Right atrium auricular region (tissue), 2 donors: ENCODE results near the gene IFNA7. TPM values are rescaled to one million over a fixed set of nuclear protein-coding genes. Genes with fewer than 3 reads are reported as not detected.
"Not testable (repeated sequence)": the region's sequence is repeated elsewhere in the genome, so short reads cannot be mapped to it uniquely, and the experiment has no call there.

Experiments
- DNase-seq: peaks from one replicate; pipeline ENCODE4 v3.0.0-alpha.2; 2019; ENCODE audit warnings: low spot score
- H3K27ac ChIP-seq, 2 donors: fragments of 200-600 bp; sonication (generic); 1 replicate in 1 of 2; 2 replicates in 1 of 2; pipeline ENCODE4 v1.5.1; 2016 to 2019
- H3K27me3 ChIP-seq, 2 donors: fragments of 200-600 bp; sonication (generic); one replicate each; pipeline versions ENCODE4 v1.5.1 to v1.6.0; 2017 to 2019
- H3K36me3 ChIP-seq: fragments of 200-600 bp; sonication (generic); one replicate; pipeline ENCODE4 v1.5.1; 2016
- H3K4me1 ChIP-seq, 2 donors: fragments of 200-600 bp; sonication (generic); one replicate each; pipeline versions ENCODE4 v1.5.1 to v1.6.0; 2017 to 2019
- H3K4me3 ChIP-seq, 2 donors: fragments of 200-600 bp; sonication (generic); 1 replicate in 1 of 2; 2 replicates in 1 of 2; pipeline ENCODE4 v1.5.1; 2017 to 2019; ENCODE audit warnings: mild to moderate bottlenecking in 1 of 2, moderate library complexity in 1 of 2
- H3K9me3 ChIP-seq, 2 donors: fragments of 200-600 bp; sonication (generic); one replicate each; pipeline ENCODE4 v1.5.1; 2019
- total RNA-seq, 2 donors: library from RNA; depleted of rRNA; stranded (reverse); fragments of >200 nt; gene quantifications; one replicate each; pipeline ENCODE4 v1.1.0, GENCODE V29; 2016
- TF ChIP-seq, protein P1 (sequence below), 2 donors: fragments of 200-600 bp; sonication (generic); IDR thresholded peaks; one replicate each; pipeline ENCODE4 v1.5.1; 2019; ENCODE audit warnings: antibody characterized with exemption in 2 of 2

Gene IFNA7
- total RNA-seq, 2 donors from 2014 or later = not detected

DNA sequence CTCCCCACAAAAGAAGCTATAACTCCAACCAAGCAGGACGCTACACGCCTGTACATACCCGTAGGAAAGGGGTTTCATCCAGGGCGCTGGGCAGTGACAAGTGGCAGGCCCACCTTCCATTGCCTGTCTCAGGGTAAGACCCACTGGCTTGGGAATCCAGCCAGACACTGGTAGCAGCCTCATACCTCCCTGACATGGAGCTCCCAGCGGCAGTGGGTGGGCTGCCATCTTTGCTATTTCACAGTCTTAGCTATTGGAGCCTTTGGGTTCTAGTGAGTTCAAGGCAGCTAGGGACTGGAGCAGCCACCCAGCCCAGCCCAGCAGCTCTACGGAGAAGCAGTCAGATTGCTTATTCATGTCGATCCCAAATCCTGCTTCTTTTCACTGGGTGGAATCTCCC, 8.3 kb upstream of the IFNA7 start:
- TF ChIP-seq, protein P1, sequence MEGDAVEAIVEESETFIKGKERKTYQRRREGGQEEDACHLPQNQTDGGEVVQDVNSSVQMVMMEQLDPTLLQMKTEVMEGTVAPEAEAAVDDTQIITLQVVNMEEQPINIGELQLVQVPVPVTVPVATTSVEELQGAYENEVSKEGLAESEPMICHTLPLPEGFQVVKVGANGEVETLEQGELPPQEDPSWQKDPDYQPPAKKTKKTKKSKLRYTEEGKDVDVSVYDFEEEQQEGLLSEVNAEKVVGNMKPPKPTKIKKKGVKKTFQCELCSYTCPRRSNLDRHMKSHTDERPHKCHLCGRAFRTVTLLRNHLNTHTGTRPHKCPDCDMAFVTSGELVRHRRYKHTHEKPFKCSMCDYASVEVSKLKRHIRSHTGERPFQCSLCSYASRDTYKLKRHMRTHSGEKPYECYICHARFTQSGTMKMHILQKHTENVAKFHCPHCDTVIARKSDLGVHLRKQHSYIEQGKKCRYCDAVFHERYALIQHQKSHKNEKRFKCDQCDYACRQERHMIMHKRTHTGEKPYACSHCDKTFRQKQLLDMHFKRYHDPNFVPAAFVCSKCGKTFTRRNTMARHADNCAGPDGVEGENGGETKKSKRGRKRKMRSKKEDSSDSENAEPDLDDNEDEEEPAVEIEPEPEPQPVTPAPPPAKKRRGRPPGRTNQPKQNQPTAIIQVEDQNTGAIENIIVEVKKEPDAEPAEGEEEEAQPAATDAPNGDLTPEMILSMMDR (IDR thresholded peaks at IDR 0.05) = no peak
- no peaks in the 10 kb centered on the region for H3K9me3 ChIP-seq
- no peaks in the 10 kb centered on the region for H3K27me3 ChIP-seq
- no peak for DNase-seq
- no peaks in the 10 kb centered on the region for H3K4me1 ChIP-seq
- no peak overlapping the region for H3K4me3 ChIP-seq
- H3K27ac ChIP-seq = no peak overlapping the region
- no peaks in the 10 kb centered on the region for H3K36me3 ChIP-seq

DNA sequence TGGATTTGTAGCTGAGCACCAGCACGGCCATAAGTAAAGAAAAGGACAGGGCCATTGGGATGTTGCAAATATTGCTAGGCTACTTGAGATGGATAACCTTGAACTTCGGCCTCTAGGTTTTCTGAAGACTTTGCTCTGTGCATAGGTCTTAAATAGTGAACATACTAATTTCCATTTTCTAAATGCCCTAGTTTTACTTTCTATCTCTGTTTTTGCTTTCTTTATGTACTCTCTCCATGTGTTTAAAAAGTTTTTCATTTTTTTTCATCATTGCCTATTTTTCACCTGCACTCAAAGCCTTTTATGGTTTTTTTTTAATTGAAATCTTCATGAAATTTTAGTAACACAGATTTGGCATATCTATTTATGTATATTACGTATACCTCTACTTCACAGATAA, 5.0 kb upstream of the IFNA7 start, which contains the start of gene IFNA10:
Gene IFNA10 (minus strand): TSS at position 101 of the 400 bp plus-strand sequence. CDS start 46 bp downstream, at position 55.
- not testable (repeated sequence) for H3K27me3 ChIP-seq, DNase-seq, H3K9me3 ChIP-seq, H3K27ac ChIP-seq, H3K4me1 ChIP-seq, H3K36me3 ChIP-seq, H3K4me3 ChIP-seq

DNA sequence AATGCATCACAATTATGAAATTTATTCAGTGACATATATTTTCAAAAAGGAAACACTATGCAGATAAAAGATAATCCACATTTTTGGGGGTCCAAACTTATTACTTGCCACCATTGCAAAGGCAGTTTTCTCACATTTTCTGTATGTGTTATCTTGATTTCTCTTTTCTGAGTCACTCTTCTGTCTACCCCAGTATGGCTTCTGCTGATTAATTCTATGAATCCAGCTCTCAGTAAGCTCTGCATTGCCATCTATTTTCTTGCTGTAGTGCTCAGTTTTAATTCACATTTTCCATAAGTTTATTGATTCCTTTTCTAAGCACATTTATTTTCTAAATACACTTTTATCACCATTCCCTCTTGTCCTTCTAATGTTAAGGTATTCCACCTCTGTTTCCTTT, 3.2 kb upstream of the IFNA7 start:
- DNase-seq = no peak
- Histone ChIP-seq H3K4me3 (no peak overlapping the region), H3K36me3 (no peaks in the 10 kb centered on the region), H3K4me1 (no peaks in the 10 kb centered on the region), H3K27me3 (no peaks in the 10 kb centered on the region), H3K27ac (no peak overlapping the region), H3K9me3 (no peaks in the 10 kb centered on the region)
- TF ChIP-seq, protein P1 (IDR thresholded peaks at IDR 0.05) = no peak

DNA sequence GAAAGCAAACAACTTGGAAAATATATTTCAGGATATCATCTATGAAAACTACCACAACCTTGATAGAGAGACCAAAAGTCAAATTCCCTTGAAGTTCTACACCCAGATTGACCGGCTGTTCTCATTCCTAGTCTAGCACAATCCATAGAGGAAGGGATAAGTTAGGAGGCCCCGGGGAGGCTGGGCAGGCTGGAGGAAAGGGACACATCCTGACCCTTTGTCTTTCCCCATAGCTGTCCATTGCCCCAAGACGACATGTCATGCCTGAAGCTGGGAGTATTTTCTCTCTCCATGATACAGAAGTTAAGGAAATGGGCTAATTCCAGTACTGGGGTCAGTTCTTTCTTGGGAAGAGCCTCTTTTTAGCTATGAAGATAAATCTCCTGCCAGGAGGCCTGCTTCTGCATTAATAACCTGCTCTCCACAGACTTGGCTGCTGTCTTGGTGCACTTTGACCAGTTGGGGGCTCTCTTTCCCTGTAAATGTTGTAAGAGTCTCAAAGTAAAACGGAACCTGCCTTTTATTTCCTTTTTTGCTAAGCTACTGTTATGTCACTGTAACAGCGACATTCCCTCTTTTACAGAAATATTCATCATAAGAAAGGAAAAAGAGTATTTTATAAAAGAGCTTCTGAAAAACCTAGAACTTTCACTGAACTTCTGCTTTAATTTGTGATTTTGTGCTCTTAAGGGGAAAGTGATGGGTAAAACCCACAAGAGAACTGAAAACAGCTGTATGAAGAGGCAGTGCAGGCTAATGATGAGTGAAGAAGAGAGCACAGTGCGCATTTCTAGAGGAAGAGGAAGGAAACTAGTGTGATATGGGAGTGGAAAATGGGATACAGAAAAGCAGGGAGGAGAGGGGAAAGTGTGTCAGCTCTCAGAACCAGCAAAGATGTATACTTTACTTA, 6.9 kb downstream of the IFNA7 start:
- H3K27me3 ChIP-seq, H3K9me3 ChIP-seq, DNase-seq, H3K4me3 ChIP-seq, H3K4me1 ChIP-seq, H3K36me3 ChIP-seq, H3K27ac ChIP-seq: not testable (repeated sequence)
- TF ChIP-seq, protein P1 (IDR thresholded peaks at IDR 0.05) = peak; percentile 14 to 60

DNA sequence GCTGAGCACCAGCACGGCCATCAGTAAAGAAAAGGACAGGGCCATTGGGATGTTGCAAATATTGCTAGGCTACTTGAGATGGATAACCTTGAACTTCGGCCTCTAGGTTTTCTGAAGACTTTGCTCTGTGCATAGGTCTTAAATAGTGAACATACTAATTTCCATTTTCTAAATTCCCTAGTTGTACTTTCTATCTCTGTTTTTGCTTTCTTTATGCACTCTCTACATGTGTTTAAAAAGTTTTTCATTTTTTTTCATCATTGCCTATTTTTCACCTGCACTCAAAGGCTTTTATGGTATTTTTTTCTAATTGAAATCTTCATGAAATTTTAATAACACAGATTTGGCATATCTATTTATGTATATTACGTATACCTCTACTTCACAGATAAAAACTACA, 14.5 kb downstream of the IFNA7 start, which contains the start of gene IFNA4:
Gene IFNA4 (minus strand): TSS at position 101 of the 400 bp plus-strand sequence. CDS start 56 bp downstream, at position 45.
- DNase-seq, H3K27ac ChIP-seq, H3K36me3 ChIP-seq, H3K9me3 ChIP-seq, H3K27me3 ChIP-seq, H3K4me1 ChIP-seq, H3K4me3 ChIP-seq: not testable (repeated sequence)

DNA sequence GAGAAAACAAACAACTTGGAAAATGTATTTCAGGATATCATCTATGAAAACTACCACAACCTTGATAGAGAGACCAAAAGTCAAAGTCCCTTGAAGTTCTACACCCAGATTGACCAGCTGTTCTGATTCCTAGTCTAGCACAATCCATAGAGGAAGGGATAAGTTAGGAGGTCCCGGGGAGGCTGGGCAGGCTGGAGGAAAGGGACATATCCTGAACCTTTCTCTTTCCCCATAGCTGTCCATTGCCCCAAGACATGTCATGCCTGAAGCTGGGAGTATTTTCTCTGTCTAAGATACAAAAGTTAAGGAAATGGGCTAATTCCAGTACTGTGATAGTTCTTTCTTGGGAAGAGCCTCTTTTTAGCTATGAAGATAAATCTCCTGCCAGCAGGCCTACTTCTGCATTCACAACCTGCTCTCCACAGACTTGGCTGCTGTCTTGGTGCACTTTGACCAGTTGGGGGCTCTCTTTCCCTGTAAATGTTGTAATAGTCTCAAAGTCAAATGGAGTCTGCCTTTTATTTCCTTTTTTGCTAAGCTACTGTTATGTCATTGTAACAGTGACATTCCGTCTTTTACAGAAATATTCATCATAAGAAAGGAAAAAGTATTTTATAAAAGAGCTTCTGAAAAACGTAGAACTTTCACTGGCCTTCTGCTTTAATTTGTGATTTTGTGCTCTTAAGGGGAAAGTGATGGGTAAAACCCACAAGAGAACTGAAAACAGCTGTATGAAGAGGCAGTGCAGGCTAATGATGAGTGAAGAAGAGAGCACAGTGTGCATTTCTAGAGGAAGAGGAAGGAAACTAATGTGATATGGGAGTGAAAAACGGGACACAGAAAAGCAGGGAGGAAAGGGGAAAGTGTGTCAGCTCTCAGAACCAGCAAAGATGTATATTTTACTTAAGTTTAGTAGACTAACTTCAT, 18.9 kb downstream of the IFNA7 start:
- not testable (repeated sequence) for H3K36me3 ChIP-seq, DNase-seq, H3K27ac ChIP-seq, H3K4me1 ChIP-seq, H3K27me3 ChIP-seq, H3K9me3 ChIP-seq, H3K4me3 ChIP-seq
- TF ChIP-seq, protein P1 (IDR thresholded peaks at IDR 0.05) = peak in 1 of 2 donors; percentile 33
